GM19468 (cell line): ENCODE results near the gene PRDX5.

Experiments
- ATAC-seq: cut with Tn5 transposase; IDR thresholded peaks from one replicate; pipeline ENCODE4 v1.9.1; 2021; ENCODE audit warnings: mild to moderate bottlenecking, moderate library complexity, moderate number of reproducible peaks; ENCODE audit not compliant: unreplicated experiment; ENCODE audit errors: extremely low read depth

PRDX5 gene

DNA sequence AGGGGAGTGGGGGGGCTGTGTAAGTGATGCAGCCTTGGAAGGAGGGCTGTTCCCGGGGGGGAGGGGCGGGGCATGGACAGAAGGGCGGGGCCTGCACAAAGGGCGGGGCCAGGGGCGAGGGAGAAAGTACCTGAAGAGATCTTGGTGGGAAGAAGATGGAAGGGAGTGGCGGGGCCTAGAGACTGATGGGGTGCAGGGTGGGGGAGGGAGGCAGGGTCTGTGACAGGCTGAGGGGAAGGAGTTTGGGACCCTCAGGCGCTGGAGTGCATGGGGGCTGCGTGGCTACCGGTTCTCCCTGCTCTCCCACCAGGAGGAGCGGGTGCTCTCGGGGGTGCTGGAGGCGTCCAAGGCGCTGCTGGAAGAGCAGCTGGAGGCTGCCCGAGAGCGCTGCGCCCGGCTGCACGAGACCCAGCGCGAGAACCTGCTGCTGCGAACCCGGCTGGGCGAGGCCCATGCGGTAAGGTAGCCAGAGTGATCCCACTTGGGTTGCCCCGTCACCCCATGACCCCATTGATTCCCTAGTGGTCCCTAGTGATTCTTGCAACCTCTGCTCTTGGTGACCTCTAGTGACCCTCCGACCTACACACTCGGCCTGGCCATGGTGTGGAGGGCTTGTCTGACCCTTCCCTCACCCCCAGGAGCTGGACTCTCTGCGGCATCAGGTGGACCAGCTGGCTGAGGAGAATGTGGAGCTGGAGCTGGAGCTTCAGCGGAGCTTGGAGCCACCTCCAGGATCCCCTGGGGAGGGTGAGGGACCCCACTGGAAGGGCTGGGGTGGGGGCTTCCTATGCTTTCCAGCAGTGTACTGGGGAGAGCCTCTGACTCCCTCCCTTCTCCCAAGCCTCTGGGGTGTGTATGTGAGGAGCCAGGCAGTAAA, 25.2 kb downstream of the PRDX5 start:
- no peak for ATAC-seq

DNA sequence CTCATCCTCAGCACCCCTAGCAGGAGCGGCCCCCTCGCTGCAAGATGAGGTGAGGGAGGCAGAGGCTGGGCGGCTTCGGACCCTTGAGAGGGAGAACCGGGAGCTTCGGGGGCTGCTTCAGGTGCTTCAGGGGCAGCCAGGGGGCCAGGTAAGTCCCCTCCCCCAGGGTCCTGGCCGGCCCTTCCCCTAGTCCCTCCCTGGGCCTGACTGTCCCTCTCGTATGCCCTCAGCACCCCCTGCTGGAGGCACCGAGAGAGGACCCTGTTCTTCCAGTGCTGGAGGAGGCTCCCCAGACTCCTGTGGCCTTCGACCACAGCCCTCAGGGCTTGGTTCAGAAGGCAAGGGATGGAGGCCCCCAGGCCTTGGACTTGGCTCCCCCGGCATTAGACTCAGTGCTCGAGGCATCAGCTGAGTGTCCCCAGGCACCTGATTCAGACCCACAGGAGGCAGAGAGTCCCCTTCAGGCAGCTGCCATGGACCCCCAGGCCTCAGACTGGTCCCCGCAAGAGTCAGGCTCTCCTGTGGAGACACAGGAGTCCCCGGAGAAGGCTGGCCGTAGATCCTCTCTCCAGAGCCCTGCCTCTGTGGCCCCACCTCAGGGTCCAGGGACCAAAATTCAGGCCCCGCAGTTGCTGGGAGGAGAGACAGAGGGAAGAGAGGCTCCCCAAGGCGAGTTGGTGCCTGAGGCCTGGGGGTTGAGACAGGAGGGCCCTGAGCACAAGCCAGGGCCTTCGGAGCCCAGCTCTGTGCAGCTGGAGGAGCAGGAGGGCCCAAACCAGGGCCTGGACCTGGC, 26.0 kb downstream of the PRDX5 start:
- ATAC-seq = no peak

DNA sequence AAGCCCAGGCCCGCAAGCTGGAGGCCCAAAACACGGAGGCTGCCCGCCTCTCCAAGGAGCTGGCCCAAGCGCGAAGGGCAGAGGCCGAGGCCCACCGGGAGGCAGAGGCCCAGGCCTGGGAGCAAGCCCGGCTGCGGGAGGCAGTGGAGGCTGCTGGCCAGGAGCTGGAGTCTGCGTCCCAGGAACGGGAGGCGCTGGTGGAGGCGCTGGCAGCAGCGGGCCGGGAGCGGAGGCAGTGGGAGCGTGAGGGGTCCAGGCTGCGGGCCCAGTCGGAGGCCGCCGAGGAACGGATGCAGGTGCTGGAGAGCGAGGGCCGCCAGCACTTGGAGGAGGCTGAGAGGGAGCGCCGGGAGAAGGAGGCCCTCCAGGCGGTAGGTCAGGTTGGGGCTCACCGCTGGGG, 26.9 kb downstream of the PRDX5 start:
- no peak for ATAC-seq

DNA sequence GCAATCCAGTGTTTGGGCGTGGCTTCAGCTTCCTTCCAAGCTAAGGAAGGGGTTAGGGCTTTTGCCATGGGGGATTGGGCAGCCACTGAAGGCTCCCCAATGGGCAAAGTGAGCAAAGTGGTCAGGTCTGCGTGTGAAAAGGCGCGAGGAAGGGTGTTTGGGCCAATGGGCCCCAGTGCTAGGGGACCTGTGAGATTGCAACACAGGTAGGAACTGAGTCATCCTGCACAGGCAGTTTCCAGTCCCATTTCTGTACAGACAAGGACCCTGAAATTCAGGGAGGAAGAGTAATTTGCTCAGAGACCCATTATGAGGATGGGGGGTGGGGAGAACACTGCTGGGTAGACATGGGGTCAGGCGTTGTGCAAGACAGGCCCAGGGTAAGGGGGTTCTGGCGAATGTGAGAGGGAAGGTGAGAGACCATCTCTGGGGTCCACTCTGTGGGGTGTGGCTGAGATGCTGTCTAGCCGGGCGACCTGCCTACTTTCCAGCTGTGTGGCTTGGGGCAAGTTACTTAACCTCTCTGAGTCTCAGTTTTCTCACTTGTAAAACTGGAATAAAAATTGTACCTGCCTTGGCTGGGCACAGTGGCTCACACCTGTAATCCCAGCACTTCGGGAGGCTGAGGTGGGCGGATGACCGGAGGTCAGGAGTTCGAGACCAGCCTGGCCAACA, 29.4 kb downstream of the PRDX5 start:
- no peak for ATAC-seq

DNA sequence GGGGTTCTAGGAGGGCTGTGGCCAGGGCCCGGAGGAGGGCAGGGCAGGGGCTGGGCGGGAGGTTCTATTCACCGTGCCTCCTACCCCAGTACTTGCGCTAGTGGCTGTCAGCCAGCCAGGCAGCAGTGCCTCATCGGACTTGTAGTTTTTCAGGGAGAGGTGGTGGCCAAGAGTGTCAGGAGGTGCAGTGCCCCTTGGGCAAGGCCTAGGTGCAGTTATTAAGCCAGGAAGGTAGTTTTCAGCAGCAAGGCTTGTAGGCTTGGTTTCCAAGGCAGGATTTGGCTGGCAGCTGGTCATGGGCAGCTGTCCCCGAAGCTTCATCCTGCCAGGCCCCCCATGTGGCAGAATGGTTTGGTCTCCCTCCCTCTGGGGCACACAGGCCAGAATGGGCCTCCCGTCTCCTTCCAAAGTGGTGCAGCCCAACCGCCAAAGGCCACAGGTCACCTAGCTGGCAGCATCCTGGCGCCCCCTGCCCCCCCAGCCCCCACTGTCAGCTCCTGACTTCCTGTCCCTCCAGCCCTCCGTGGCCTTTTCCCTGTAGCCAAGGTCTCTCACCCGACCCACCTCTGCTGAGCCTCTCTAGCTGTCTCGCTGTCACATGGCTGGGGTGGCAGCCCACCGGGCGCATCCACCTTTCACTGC, 30.6 kb downstream of the PRDX5 start:
- ATAC-seq = no peak

DNA sequence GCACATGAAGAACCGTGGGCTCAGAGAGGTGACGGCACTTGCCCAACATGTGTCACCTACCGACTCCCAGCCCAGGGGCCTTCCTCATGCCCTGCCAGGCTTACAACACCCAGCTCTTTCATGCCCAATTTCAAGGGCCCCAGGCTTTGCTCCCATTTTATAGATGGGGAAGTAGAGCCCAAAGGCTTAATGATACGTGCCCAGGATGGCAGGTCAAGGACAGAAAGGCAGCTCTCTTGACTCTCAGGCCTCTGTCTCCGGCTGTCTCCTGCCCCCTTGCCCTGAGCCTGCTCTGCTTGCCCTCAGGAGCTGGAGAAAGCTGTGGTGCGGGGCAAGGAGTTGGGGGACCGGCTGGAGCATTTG, 31.1 kb downstream of the PRDX5 start:
- ATAC-seq = no peak

DNA sequence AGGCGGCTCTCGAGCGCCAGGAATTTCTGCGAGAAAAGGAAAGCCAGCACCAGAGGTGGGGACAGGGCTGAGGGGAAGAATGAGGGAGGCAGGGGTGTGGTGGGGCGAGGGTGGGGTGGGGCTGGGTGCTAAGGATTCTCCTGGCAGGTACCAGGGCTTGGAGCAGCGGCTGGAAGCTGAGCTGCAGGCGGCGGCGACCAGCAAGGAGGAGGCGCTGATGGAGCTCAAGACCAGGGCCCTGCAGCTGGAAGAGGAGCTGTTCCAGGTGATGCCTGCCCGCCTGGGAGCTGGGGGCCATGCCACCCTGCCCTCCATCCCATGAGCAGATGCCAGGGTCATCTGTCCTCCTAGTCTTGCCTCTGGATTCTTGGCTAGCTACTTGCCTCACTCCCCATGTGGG, 31.5 kb downstream of the PRDX5 start:
- no peak for ATAC-seq

DNA sequence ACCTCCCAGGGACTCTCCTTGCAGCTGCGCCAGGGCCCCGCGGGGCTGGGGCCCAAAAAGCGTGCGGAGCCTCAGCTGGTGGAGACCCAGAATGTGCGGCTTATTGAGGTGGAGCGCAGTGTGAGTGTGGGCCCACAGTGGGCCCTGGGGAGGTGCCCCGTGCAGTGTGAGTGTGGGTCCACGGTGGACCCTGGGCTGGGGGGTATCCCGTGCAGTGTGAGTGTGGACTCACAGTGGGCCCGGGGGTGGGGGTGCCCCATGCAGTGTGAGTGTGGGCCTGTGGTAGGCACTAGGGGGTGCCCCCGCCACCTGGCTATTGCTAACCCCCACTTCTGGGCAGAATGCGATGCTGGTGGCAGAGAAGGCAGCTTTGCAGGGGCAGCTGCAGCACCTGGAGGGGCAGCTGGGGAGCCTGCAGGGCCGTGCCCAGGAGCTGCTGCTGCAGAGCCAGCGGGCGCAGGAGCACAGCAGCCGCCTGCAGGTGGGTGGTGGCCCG, 33.3 kb downstream of the PRDX5 start:
- no peak for ATAC-seq

DNA sequence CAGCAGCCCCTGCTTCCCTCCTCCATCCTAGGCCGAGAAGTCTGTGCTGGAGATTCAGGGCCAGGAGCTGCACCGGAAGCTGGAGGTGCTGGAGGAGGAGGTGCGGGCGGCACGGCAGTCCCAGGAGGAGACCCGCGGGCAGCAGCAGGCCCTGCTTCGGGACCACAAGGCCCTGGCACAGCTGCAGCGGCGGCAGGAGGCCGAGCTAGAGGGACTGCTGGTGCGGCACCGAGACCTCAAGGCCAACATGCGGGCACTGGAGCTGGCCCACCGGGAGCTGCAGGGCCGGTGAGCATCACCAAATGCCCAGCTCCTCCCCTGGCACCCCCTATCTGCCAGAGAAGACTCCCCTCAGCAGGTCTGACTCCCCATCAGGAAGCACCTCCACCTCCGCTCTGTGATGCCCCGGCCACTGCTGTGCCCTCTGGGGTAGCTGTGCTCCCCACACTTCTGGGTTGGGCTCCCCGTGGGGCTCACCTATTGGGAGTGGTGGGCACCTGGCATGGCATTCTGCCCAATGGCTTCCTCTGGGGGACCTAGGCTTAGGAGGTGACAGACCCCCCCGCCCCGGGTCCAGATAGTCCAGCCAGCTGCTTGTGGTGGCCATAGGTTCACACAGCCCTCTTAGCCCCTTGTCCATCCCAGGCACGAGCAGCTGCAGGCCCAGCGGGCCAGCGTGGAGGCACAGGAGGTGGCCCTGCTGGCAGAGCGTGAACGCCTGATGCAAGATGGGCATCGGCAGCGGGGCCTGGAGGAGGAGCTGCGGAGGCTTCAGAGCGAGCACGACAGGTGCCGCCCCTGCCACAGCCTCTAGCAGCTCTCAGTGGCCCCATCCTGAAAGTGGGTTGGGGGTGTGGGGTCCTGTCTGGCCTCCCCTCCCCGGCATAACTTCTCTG, 34.4 kb downstream of the PRDX5 start:
- ATAC-seq = no peak

DNA sequence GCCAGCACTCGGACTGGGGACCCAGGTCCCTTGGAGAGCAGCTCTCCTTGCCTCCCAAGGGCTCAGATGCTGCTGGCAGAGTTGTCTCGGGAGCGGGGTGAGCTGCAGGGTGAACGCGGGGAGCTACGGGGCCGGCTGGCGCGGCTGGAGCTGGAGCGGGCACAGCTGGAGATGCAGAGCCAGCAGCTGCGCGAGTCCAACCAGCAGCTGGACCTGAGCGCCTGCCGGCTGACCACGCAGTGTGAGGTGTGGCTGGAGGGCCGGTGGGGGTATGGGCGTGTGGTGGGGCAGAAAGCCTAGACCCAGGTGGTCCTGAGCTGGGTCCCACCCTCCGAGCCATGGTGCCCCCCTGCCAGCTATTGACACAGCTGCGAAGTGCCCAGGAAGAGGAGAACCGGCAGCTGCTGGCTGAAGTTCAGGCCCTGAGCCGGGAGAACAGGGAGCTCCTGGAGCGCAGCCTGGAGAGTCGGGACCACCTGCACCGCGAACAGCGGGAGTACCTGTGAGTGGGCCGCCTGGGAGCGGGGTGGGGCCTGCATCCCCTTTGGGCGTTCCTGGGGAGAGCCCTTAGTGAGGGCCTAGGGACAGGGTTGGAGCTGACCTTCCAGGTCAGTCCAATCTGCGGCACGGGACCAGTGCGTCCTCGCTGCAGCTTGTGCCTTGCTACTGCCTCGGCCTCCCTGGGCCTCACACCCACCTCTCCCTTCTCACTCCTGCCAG, 35.2 kb downstream of the PRDX5 start:
- ATAC-seq = no peak

DNA sequence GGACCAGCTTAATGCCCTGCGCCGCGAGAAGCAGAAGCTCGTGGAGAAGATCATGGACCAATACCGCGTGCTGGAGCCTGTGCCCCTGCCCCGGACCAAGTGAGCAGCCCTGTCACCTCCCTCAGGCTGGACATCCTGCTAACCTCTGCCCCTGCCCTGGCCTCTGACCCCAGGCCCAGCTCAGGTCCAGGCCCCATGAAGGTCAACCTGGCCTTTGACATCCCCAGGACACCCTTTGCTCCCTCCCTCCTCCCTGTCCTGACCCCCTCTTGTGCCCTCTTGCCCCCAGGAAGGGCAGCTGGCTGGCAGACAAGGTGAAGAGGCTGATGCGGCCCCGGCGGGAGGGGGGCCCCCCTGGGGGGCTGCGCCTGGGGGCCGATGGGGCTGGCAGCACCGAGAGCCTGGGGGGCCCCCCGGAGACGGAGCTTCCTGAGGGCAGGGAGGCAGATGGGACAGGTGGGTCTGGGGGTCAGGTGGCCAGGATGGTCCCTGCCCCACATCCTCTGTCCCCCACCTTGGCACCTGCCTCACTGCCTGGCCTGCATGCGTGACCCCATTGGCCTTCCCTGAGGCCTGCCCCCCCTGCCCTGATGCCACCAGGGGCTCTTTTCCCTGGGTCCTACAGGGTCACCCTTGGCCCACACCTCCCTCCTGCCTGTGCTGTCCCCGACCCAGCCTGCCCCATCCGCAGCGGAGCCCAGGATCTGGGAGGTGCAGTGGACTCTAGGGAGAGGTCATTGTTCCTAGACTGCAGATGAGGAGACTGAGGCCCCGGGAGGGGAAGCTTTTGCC, 36.0 kb downstream of the PRDX5 start:
- no peak for ATAC-seq

DNA sequence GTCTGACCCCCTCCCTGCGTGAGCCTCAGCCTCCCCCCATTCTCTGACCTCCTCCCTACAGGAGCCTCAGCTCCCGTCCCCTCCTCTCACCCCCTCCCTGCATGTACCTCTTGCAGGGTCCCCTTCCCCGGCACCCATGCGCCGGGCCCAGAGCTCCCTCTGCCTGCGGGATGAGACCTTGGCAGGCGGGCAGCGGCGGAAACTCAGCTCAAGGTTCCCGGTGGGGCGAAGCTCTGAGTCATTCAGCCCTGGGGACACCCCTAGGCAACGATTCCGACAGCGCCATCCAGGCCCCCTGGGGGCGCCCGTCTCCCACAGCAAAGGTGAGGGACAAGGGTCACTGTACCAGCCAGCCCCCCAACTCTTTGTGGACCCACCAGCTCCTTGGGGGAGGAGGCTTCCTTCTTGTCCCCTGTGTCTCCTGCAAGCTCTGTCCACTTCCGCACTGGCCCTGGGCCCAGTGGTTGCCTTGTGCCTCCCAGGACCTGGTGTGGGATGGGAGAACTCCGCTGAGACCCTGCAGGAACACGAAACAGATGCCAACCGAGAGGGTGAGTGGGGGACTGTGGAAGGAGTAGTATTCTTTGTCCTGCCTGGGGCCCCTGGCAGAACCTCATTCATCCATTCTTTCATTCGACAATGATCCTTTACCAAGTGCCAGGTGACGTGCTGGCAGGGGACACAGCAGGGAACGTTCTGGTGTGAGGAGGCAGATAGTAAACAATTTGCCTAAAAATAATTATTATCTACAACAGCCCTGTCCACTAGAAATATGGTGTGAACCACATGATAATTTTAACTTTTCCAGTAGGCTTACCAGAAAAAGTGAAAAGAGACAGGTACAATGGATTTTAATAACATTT, 37.4 kb downstream of the PRDX5 start:
- ATAC-seq = no peak

DNA sequence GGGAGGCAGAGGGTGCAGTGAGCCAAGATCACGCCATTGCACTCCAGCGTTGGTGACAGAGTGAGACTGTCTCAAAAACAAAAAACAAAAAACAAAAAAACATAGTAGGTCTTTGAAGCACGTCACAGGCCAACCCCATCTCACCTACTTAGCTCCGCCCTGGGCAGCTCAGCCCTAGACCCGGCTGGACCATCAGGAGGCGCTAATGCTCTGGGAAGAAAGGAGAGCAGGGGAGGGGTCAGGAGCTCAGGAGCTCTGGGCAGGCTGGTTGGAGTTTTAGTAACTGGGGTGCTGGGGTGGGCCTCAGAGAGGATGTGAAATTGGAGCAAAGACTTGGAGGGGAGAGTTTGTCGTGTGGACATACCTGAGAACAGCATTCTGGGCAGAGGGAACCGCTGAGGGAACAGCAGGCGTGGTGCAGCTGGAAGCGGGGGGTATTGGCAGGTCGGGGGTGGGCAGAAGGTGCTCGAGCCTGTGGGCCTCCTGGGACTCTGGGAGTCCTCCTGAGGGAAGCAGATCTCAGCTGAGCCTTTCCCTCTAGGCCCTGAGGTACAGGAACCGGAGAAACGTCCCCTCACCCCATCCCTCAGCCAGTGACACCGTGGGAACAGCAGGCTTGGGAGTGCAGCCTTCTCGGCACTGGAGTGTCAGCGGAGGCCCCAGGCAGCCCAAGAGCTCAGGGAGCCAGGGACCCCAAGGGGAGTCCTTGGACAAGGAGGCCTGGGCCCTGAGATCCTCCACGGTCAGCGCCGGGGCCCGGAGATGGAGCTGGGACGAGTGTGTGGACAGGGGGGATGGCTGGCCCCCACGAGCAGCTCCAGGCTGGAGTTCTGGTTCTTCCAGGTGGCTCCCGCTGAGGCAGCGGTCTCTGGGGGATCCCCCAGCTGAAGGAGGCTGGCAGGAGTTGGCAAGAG, 38.8 kb downstream of the PRDX5 start:
- no peak for ATAC-seq

DNA sequence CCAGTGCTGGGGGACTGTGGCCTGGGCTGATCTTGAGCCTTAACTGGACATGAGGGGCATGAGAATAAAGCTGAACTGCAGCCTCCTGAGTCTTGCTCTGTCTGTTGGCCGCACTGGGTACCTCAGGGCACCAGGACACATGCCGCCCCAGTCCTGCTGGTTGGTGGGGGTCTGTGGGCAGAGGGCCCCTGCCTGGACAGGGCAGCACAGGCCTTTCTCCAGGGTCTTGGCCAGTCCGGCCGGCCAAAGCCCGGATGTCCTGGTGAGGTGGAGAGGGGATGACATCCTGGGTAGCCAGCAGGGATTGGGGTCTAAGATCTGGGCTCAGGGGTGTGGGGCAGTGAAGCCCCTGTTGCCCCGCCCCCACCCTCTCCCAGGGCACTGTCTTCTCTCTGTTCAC, 39.5 kb downstream of the PRDX5 start:
- no peak for ATAC-seq

DNA sequence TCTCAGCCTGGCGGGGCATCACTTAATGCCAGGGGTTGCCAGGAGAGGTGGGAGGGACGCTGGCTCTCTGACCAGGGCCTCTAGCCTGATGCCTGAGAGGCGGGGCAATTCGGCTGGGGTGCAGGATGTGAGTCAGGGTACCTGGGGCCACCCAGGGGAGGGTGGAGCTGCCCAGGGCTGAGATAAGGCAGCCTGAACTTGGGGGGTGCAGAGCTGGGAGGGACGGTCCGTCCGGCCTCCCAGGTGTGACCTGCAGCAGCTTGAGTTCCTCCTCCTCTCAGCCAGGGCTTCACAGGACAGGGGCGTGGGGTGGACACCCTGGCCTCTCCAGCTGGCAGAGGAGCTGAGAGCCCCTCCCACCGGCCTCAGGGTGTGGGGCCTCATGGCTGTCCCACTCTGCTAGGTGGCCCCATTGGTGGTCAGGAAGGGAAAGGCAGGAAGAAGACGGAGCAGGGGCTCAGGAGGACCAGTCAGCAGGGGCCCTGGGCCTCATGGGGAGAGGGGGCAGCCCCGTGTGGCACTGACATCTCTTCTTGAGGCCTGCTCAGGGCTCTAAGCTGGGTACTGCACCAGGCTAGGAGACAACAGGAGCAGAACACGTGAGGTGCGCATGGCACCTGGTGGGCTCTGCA, 40.1 kb downstream of the PRDX5 start:
- ATAC-seq = no peak

DNA sequence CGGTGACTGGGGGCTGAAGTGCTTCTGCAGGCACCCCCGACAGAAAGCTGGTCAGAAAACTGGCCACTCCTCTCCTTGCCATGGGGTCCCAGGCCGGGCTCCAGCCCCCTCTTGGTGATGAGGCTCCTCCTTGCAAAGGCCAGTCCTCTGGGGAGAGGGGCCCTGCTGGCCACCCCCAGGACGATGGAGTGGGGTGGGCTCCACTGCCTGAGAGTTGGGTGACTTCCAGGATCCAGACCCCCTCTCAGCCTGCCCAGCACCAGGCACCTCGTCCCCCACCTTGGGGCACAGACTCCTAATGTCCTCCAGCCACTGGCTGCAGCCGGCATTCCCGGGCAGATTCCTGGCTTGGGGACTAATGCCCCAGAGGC, 40.6 kb downstream of the PRDX5 start:
- ATAC-seq = no peak
